GM19023 (cell line): Measurements from ENCODE around the gene TEKT5.
"Not testable (repeated sequence)": the region's sequence is repeated elsewhere in the genome, so short reads cannot be mapped to it uniquely, and the experiment has no call there.

Source experiments
- ATAC-seq: cut with Tn5 transposase; IDR thresholded peaks from one replicate; pipeline ENCODE4 v1.9.1; 2021; ENCODE audit warnings: mild to moderate bottlenecking, moderate library complexity; ENCODE audit not compliant: unreplicated experiment

TEKT5 gene

DNA sequence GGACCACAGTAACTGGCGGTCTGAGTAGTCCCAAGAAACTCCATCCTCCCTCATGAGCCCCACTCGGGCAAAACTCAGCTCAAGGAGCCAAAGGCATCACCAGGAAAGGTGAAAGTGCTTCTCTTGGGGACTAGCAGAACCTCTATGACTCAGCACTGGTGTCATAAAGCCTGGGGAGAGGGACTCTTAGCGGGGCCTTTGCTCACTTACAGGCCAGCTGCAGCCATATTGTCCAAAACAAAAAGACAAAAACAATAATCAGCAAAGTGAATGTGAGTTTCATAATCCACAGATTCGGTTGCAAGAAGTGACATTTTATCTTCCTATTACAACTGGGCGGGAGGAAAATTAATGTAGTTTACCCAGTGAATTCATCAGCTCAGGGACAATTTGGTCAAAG is at the start of gene TEKT5:
Gene TEKT5 (minus strand): TSS at position 101 of the 400 bp plus-strand sequence. CDS start 57 bp downstream, at position 44.
- no peak for ATAC-seq

DNA sequence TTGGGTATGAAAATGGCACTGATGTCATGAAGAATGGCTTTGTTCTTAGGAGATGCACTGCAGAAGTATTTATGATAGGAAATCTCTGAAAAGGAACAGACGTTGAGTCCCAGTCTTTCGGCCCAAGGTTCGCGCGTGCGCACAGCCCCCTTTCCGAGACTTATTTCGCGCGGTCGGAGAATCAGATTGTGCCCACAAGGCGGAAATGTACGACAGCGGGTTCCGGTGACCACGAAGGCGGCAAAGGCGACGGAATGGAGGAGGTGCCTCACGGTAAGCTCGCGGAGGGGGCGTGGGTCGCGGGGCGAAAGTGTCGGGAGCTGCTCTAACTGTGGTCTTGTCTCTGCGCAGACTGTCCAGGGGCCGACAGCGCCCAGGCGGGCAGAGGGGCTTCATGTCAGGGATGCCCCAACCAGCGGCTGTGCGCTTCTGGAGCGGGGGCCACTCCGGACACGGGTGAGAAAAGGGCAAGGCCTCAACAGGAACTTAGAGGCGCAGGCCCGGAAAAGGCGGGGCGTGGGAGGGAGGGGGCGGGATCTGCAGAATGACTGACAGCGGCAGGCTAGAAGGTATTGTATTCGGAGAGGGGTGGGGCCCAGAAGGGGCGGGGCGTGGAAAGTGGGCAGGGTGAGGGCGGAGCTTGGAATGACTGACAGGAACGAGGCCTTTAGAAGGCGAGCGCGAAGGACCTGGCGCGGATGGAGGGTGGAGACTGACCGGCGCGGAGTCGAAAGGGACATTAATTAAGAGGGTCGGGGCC is 49.1 kb upstream of the TEKT5 start, which contains the start of gene NUBP1:
Gene NUBP1 (plus strand): TSS at position 233 of the 760 bp plus-strand sequence. CDS start 22 bp downstream, at position 255.
- ATAC-seq, result peak; percentile 90

DNA sequence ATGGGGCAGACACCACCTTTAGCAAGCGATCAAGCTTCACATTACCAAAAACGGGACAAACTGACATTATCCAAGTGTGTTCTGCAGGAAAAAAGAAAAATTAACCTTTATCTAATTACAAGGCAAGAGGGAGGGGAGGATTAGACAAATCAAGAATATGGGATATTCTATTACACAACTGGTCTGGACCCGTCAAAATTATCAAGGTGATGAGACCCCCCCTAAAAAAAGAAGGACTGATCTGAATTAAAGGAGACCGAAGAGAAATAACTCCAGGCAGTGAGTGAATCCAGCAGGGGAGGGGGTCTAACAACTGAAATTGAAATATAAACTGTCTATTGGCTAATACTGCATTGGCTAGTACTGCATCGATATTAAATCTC is 48.5 kb upstream of the TEKT5 start:
- ATAC-seq, result no peak

DNA sequence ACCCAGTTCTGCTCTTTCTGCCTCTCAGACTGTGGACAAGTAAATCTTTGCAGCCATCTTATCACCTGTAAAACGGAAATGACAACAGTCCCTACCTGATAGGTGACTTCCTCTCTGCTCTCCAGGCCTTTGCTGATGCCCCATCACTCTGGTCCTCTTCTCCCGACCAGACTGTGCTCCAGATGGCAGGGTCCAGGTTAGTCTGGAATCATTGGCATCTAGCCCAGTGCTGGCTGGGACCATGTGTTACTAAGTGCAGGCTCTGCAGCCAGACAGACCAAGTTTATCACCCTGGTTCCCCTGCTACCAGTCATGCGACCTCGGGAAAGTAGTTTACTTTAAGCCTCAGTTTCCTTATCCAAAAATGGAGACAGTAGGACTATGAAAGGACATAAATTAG is 47.1 kb upstream of the TEKT5 start:
- no peak for ATAC-seq

DNA sequence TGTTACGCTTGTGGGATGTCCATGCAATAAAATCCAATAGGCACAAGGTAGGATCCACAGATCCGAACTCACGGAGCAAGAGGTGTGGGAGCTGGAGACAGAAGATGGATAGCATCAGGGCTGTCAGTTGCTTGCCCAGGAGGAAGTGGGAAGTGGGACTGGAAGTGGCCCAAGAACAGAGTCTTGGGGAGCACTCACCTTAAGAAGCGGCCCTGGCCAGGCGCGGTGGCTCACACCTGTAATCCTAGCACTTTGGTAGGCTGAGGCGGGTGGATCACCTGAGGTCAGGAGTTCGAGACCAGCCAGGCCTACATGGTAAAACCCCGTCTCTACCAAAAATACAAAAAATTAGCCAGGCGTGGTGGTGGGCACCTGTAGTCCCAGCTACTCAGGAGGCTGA is 46.5 kb upstream of the TEKT5 start:
- ATAC-seq, result not testable (repeated sequence)

DNA sequence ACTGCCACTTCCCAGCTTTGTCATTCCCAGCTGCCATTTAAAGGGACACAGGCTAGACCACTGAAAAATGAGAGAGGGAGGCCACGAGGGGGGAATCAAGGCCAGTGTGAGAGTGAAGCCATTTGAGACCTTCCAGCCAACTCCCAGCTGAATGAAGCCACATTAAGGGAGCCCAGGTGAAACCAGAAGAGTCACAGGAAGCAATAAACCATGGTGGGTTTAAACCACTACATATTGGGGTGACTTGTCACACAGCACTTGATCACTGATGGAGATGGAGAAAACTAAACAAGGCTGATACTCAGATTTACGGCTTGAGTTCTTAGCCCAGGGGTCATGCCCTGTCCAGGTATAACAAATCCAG is 46.1 kb upstream of the TEKT5 start:
- ATAC-seq, result no peak

DNA sequence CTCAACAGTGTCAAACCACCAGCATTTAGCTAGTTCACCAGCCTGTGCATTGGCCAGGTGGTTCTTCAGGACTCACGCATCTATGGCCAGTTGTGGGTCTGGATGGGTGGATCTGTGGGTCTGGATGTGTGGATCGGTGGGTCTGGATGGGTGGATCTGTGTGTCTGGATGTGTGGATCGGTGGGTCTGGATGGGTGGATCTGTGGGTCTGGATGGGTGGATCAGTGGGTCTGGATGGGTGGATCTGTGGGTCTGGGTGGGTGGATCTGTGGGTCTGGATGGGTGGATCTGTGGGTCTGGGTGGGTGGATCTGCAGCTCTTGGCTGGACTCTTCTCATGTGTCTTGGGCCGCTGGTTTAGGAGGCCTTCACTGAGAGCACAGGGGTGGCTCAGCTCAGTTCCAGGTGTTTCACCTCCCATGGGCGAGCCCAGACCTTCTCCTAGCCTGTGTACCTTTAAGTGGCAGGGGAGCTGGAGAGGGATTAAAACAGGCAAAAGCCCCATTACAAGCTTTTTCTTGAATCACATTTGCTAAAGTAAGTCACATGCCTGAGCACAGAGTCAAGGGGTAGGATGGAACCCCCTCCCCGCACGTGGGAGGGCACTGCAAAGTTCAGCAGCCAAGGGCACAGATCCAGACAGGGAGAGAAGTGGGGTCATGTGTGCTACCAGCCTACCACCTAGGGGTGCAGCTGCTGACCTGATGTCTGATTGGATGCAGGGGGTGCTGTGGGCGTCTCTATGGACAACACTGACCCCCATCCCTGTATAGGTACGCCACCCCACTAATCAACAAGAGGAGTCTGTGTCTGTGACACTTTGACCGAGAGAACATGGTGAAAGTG is 45.5 kb upstream of the TEKT5 start:
- no peak for ATAC-seq

DNA sequence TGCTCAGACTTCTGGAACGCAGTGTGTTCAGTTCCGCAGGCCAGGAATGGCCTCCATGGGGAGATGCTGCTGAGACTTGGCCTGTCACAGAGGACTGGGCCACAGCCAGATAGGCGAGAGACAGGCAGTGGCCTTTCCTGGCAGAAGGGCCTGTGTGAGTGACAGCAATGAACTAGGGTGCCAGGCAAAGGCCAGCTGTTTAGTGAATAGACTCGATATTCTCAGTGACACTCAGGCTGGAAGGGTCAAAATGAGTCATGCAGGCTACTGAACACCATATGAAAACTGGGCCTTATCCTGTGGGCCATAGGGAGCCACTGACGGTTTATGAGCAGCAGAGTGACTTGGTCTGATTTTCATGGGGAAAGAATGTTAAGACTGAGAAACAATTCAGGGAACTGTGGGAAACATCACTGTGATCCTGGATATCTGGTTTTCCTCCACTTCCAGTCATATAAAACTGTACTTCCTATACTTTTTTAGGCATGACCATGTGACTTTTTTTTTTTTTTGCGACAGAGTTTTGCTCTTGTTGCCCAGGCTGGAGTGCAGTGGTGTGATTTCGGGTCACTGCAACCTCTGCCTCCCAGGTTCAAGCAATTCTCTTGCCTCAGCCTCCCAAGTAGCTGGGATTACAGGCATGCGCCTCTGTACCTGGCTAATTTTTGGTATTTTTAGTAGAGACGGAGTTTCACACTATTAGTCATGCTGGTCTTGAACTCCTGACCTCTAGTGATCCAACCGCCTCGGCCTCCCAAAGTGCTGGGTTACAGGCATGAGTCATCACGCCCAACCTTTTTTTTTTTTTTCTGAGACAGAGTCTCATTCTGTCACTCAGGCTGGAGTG is 43.7 kb upstream of the TEKT5 start:
- peak; percentile 67 for ATAC-seq

DNA sequence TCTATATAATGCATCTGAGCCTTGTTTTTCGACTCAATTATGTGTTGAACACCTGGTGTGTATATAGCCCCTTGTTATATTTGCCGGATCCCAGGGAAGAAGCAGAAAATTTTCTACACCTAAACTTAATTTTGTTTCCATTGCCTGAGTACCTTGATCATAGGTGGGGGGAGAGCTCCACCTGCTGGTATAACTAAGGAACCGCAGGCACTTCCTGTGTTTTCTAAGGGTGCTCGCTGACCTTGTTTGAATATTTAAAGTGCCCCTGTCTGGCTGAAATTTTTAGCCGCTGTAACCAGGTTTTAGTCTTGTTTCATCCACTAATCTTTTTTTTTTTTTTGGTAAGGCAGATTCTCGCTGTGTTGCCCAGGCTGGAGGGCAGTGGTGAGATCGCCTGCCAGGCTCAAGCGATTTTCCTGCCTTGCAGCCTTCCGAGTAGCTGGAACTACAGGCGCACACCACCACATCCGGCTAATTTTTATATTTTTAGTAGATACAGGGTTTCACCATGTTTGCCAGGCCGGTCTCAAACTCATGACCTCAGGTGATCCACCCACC is 42.4 kb upstream of the TEKT5 start:
- no peak for ATAC-seq

DNA sequence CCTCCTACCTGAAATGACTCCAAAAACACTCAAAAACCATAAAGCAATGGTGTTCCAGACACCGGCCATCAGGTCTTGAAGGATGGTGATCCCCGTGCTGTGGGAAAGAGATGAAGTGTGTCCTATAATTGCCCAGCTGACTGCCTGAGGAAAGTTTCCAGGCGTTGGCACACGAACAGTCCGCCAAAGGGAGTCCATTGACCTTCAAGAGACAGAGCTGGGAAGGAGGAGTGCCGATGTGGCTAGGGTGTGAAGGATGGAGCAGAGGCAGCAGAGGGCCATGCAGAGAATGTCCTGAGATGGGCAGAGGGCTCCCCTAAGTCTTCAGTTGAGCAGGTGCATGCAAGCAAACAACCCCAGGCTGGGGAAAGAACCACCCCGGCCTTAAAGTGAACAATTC is 37.1 kb upstream of the TEKT5 start:
- no peak for ATAC-seq

DNA sequence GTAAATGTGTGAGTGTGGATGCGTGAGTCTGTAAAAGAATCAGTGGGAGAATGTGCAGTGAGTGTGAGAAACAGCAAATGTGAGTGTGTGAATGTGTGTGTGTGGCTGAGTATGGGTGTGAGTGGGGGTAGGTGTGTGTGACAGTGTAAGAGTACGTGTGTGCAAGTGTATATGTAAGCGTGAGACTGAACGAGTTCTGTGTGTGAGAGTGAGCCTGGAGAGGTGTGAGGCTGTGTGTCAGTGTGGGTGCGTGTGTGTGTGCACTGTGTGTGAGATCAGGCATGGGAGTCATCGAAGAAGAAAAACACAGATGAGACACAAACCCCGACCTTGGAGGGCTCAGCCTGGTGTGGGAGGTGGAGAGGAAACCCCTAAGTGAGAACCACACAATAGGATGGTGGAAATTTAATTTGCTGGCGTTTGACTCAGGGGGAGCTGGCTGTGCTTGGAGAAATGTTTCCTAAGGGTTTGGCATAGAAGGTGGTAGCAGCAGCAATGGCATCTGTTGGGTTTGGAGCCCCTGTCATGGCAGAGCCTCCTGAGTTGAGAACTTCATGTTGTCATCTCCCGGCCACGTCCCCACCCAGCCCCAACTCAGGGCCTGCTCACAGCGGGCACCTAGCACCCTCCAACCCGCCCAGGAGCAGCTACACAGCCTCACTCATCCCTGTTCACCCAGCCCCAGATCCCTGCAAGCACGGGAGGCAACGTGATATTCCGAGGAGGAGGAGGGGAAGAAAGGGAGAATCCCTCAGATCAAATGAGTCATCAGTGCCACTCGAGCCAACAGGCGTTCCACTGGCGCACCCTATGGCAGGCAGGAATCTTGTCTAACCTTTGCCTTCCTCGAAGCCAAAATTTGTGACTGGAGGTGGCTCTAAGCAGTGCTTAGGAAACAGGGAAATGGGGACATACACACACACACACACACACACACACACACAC is 34.6 kb upstream of the TEKT5 start:
- no peak for ATAC-seq

DNA sequence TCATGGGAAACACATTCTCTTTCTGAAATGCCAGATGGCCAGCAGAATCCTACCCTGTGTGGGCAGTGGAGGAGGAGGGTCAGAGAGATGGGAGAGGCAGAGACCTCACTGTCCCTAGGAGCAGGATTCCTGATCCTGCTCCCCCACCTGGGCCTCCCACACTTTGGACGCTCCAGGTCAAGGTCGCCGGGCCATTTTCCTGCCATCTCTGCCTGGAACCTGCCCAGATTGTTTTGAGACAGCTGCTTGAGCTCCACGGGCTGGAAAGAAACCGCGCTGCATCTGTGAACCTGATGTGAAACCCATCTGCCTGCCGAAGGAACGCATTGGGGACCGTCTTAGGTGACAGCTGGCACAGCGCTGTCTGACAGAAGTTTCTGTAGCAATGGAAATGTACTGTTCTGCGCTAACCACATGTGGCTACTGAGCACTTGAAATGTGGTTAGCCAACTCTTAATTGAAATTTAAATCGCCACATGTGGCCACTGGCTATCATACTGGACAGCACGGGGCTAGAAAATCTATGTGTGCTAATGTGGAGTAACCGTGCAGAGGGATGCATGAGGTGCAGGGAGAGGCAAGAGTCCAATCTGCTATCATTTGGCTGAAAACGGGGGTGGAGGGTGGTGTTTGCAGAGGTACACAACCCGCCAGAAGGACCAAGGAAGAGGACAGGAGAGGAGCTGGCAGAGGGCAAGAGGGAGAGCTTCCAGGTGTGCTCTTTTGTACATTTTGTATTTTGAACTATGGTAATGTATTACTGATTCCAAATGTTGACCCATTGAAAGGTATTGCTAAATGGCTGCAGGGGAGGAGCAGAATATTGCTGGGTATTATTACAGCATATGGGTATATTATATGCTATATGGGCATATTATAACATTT is 33.5 kb upstream of the TEKT5 start:
- no peak for ATAC-seq

DNA sequence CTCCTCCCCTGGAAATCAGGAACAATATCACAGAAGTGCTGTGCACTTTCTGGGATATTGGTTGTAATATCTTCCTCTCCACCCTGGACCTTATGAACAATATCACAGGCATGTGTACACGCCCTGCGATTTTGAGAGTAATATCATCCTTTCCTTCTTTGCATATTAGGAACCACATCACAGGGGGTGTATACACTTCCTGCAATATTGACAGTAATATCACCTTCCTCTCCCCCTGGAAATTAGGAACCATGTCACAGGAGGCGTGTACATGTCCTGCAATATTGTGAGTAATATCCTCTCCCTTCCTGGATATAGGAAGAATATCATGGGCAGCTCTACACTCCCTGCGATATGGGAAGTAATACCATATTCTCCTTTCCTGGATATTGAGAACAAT is 14.2 kb upstream of the TEKT5 start:
- ATAC-seq, result no peak

DNA sequence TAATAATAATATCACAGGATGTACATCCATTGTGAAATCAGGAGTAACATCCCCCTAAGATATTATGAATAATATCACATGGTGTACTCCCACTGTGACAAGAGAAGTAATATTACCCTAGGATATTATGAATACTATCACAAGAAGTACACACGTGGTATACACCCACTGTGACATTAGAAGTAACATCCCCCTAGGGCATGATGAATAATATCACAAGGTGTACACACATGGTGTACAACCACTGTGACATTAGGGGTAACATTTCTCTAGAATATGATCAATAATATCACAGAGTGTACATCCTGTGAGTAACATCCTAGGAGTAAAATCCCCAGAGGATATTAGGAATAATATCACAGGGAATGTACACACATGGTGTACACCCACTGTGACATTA is 5.0 kb upstream of the TEKT5 start:
- no peak for ATAC-seq

DNA sequence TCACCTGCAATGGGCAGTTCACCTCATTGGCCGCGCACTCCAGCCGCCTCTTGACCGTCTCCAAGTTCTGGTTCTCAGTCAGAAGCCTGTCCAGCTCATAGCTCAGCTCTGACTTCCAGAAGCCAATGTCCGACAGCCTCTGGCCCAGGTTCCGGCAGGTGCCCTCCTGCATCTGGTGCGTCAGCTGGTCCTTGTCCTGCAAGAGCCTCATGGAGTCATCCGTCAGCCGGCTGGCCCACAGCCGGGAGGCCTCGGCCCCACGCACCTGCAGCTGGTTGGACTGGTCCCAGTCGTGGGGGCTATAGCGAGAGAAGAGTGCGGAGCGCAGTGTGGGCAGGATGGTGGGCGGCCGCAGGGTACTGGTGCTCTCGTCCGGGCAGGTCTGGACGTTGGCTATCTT is 424 bp downstream of the TEKT5 start:
- no peak for ATAC-seq

DNA sequence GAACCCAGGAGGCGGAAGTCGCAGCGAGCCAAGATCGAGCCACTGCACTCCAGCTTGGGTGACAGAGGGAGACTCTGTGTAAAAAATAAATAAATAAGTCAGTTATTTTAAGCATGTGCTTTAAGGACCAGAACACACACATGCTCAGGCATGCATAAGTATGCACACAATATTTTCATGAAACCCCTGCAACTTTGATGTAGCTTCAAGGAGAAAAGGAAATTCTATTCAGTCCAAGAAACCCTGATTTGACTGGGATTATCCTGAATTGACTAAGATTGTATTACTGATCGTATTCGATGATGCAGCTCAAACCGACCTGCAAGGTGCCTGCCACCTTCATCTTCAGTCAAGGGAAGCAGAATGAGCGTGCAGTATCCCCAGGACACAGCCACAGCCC is 841 bp downstream of the TEKT5 start:
- ATAC-seq, result no peak

DNA sequence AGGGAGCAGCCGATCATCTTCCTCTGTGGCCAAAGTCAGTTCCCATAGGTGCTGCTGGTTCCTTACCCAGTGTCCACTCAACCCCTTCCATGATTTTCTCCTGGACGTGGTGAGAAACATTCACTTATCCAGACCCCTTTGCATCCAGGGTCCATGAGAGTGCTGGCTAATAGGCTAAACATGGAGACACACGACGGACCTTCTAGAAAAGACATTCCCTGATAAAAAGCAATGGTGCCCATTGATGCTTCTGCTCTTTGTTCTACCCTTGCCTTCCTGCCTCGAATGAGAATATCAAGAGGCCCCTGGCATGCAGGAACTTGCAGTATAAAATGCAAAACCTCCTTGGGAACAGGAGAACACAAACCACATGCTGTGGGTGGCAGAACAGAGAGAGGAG is 2.3 kb downstream of the TEKT5 start:
- no peak for ATAC-seq

DNA sequence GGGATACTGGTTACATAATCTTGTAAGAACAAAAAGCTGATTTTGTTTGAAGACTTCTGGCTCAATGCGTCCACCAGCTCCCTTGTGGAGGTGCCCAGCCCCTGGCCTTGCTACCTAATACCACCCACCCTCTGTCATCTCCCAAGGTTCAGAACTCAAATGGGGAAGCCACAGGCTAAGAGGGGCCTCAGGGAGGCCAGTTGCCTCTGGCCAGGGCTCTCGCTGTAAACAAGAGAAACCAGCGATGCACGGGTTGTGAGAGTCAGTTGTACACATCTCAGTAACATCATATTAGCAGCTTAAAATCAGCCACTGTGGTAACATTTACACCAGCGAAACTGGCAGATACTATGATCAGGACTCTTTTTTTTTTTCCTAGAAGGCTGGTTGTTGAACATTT is 6.0 kb downstream of the TEKT5 start:
- ATAC-seq, result no peak

DNA sequence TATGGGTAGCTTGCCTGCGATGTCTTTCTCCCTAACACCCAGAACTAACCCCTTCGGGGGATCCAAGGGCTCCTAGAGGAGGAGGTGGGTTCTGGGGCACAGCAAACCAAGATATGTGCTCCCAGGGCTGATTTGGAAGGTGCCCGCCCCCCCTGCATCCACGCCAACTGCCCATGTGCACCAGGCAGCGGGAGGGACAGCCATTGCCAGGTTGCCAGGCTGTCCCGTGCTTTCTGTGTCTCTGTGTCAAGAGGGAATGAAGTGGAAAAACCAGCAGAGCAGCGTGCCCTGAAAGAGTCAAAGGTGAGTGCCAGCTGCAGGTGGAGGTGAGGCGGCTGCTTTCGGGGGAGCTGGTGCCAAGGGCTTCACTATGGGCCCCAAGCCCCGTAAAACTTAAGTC is 6.4 kb downstream of the TEKT5 start:
- ATAC-seq, result no peak
